Measurements from ENCODE around the gene DEPDC4. TPM values are rescaled to one million over a fixed set of nuclear protein-coding genes. Genes with fewer than 3 reads are reported as not detected.

Gene DEPDC4
- total and polyA plus RNA-seq, 4 experiments from 2014 or later = 0.38 to 1.4 (median 0.95) TPM; not detected in 1

- Mint-ChIP-seq H3K36me3 (peaks cover 4 to 29% of the 10 kb centered on the region in 2 donors), H3K27ac (peak overlapping the region; percentile 98 to 100 (median 100)), H3K4me1 (peaks cover 17 to 58% (median 35%) of the 10 kb centered on the region in 4 donors), H3K9me3 (peaks cover 0 to 8% (median 0%) of the 10 kb centered on the region in 8 donors), H3K4me3 (peak overlapping the region; percentile 97 to 100 (median 98)), H3K27me3 (no peaks in the 10 kb centered on the region)
- H3K4me1 ChIP-seq (ENCODE audit: insufficient read depth, low read length) = peaks cover 42% of the 10 kb centered on the region
- intact Hi-C loops (cut with micrococcal nuclease) = loop anchor here (2.0 to 10.0 kb wide), 4 partner anchors 47 to 1923 kb away; partner anchors contain the start of genes GNPTAB, NUP37 and PARPBP
- ChIA-PET POLR2A (ENCODE audit: partially characterized antibody) (interaction anchor here (0.6 to 4.0 kb wide), 6 partner anchors 8 to 194 kb away, joined by 3 to 63 read pairs (median 4); partner anchors contain the start of genes DEPDC4 and SCYL2), CTCF (ENCODE audit: partially characterized antibody) (interaction anchor here (0.9 to 3.2 kb wide), 3 partner anchors 43 to 64 kb away, joined by 3 to 17 read pairs (median 5); no protein-coding TSS in a partner anchor)
- no peaks in the 10 kb centered on the region for H3K9me3 ChIP-seq (ENCODE audit: control insufficient read depth in 1 of 2, low read length in 2 of 2)
- DNase-seq = no peak
- H3K4me3 ChIP-seq (ENCODE audit: low read length in 2 of 2) = peak overlapping the region; percentile 61 to 87
- peak overlapping the region; percentile 91 for H3K27ac ChIP-seq (ENCODE audit: low read depth, low read length)
- no peaks in the 10 kb centered on the region for H3K36me3 ChIP-seq (ENCODE audit: insufficient read depth, low read length)
- no peaks in the 10 kb centered on the region for H3K27me3 ChIP-seq (ENCODE audit: insufficient read depth, low read length)
These were observed 65.1 kb downstream of the DEPDC4 start for GRCh38 chr12:100201604-100202423.

GRCh38 chr12:100200463-100201181, 66.3 kb downstream of the DEPDC4 start, which contains the start of gene ACTR6:
ACTR6 (plus strand) TSS chr12:100200815; CDS start chr12:100200852, 37 bp downstream.
- H3K36me3 Mint-ChIP-seq = peaks cover 4 to 24% of the 10 kb centered on the region in 2 donors
- DNase-seq = peak; percentile 97 to 99 (median 98)
- Histone ChIP-seq H3K27me3 (ENCODE audit: insufficient read depth, low read length) (no peaks in the 10 kb centered on the region), H3K9me3 (ENCODE audit: control insufficient read depth in 1 of 2, low read length in 2 of 2) (no peaks in the 10 kb centered on the region), H3K27ac (ENCODE audit: low read depth, low read length) (peak within 1 kb of the TSS; percentile 91), H3K36me3 (ENCODE audit: insufficient read depth, low read length) (no peaks in the 10 kb centered on the region), H3K4me1 (ENCODE audit: insufficient read depth, low read length) (peaks cover 42% of the 10 kb centered on the region), H3K4me3 (ENCODE audit: low read length in 2 of 2) (peak within 1 kb of the TSS; percentile 61 to 88)
- intact Hi-C loops (cut with micrococcal nuclease) = loop anchor here (1.0 to 10.0 kb wide), 7 partner anchors 36 to 1924 kb away; partner anchors contain the start of genes BLTP3B, DEPDC4, GNPTAB and NUP37
- H3K9me3 Mint-ChIP-seq = peaks cover 0 to 8% (median 0%) of the 10 kb centered on the region in 8 donors
- CTCF ChIA-PET (ENCODE audit: partially characterized antibody) = interaction anchor here (0.9 to 3.2 kb wide), 4 partner anchors 42 to 66 kb away, joined by 3 to 17 read pairs (median 8); partner anchors contain the start of genes DEPDC4 and SCYL2
- H3K4me1 Mint-ChIP-seq = peaks cover 17 to 58% (median 35%) of the 10 kb centered on the region in 4 donors
- peak within 1 kb of the TSS; percentile 98 to 100 (median 100) for H3K27ac Mint-ChIP-seq
- peak within 1 kb of the TSS; percentile 97 to 100 (median 98) for H3K4me3 Mint-ChIP-seq
- POLR2A ChIA-PET (ENCODE audit: partially characterized antibody) = interaction anchor here (0.7 to 4.0 kb wide), 16 partner anchors 9 to 1630 kb away, joined by 3 to 63 read pairs (median 4); partner anchors contain the start of genes DEPDC4, GNPTAB and SCYL2
- H3K27me3 Mint-ChIP-seq = no peaks in the 10 kb centered on the region

- H3K4me3 ChIP-seq (ENCODE audit: low read length in 2 of 2) = peak overlapping the region; percentile 61 to 88
- POLR2A ChIA-PET (ENCODE audit: partially characterized antibody) = interaction anchor here (1.4 to 4.0 kb wide), 6 partner anchors 14 to 1209 kb away, joined by 4 to 63 read pairs (median 4); partner anchors contain the start of genes DEPDC4 and SCYL2
- Mint-ChIP-seq H3K36me3 (peaks cover 7 to 31% of the 10 kb centered on the region in 2 donors), H3K9me3 (peaks cover 0 to 8% (median 0%) of the 10 kb centered on the region in 8 donors), H3K27ac (peak overlapping the region; percentile 98 to 100 (median 100)), H3K27me3 (no peaks in the 10 kb centered on the region), H3K4me1 (peaks cover 20 to 57% (median 36%) of the 10 kb centered on the region in 4 donors), H3K4me3 (peak overlapping the region; percentile 97 to 100 (median 98))
- no peaks in the 10 kb centered on the region for H3K9me3 ChIP-seq (ENCODE audit: control insufficient read depth in 1 of 2, low read length in 2 of 2)
- DNase-seq = peak; percentile 75 to 89 (median 77)
- intact Hi-C loops (cut with micrococcal nuclease) = loop anchor here (1.0 to 10.0 kb wide), 7 partner anchors 35 to 1925 kb away; partner anchors contain the start of genes BLTP3B, DEPDC4, GNPTAB and NUP37
- CTCF ChIA-PET (ENCODE audit: partially characterized antibody) = interaction anchor here (1.2 to 3.2 kb wide), 2 partner anchors 44 to 47 kb away, joined by 3 to 17 read pairs; no protein-coding TSS in a partner anchor
- no peaks in the 10 kb centered on the region for H3K27me3 ChIP-seq (ENCODE audit: insufficient read depth, low read length)
- no peaks in the 10 kb centered on the region for H3K36me3 ChIP-seq (ENCODE audit: insufficient read depth, low read length)
- H3K4me1 ChIP-seq (ENCODE audit: insufficient read depth, low read length) = peaks cover 40% of the 10 kb centered on the region
- peak overlapping the region; percentile 91 for H3K27ac ChIP-seq (ENCODE audit: low read depth, low read length)
These were observed 67.3 kb downstream of the DEPDC4 start for GRCh38 chr12:100199347-100200149.

DNA sequence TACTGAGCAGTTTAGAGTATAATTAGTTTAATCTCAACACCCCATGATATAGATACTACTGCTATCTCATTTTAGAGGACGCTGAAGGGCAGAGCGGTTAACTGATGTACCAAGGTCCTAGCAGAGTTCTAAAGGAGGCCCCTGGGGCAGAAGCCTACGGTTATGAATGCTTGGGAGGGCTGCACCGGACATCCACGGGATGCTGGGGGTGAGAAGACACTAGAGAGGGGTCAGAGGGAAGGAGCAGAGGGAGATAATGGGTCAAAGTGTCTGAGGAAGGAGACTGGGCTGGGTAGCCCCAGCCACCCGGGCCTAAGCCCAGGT, 67.9 kb downstream of the DEPDC4 start:
- Mint-ChIP-seq H3K4me1 (peaks cover 20 to 57% (median 37%) of the 10 kb centered on the region in 4 donors), H3K4me3 (peak overlapping the region; percentile 85 to 100 (median 96)), H3K27ac (peak overlapping the region; percentile 86 to 98 (median 92)), H3K9me3 (peaks cover 0 to 10% (median 0%) of the 10 kb centered on the region in 8 donors), H3K36me3 (peaks cover 13 to 36% of the 10 kb centered on the region in 2 donors), H3K27me3 (no peaks in the 10 kb centered on the region)
- intact Hi-C loops (cut with micrococcal nuclease) = no loop called here
- H3K27me3 ChIP-seq (ENCODE audit: insufficient read depth, low read length) = no peaks in the 10 kb centered on the region
- no peaks in the 10 kb centered on the region for H3K9me3 ChIP-seq (ENCODE audit: control insufficient read depth in 1 of 2, low read length in 2 of 2)
- DNase-seq = no peak
- H3K27ac ChIP-seq (ENCODE audit: low read depth, low read length) = peak overlapping the region; percentile 91
- POLR2A ChIA-PET (ENCODE audit: partially characterized antibody) = interaction anchor here (1.6 to 4.0 kb wide), 2 partner anchors 54 to 68 kb away, joined by 5 to 63 read pairs; partner anchors contain the start of genes DEPDC4 and SCYL2
- H3K4me1 ChIP-seq (ENCODE audit: insufficient read depth, low read length) = peaks cover 37% of the 10 kb centered on the region
- peak overlapping the region in 1 of 2 donors; percentile 61 for H3K4me3 ChIP-seq (ENCODE audit: low read length in 2 of 2)
- CTCF ChIA-PET (ENCODE audit: partially characterized antibody) = interaction anchor here (1.2 to 3.2 kb wide), 2 partner anchors 43 to 47 kb away, joined by 3 to 17 read pairs; no protein-coding TSS in a partner anchor
- no peaks in the 10 kb centered on the region for H3K36me3 ChIP-seq (ENCODE audit: insufficient read depth, low read length)

DNA sequence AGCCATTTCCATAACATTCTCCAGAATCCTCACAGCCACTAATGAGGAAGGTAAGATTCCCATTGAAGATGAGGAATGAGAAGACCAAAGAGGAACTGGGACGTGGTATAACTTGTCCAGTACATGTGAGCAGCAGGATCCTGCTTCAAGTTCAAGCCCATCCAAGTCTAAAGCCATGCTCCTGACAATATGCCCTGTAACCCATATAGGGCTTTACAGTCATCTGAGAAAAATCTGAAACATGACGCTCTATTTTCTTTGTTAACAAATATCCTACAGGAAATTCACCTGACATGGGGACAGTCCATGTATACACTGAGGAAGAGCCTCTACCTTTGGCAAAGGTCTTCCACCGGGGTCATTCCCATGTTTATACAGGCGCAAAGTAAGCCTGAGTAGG, 69.4 kb downstream of the DEPDC4 start:
- H3K36me3 Mint-ChIP-seq = peaks cover 18 to 32% of the 10 kb centered on the region in 2 donors
- H3K4me3 Mint-ChIP-seq = peak overlapping the region in 1 of 8 donors; percentile 25
- POLR2A ChIA-PET (ENCODE audit: partially characterized antibody) = no interaction called here

GRCh38 chr12:100193085-100193484, 73.8 kb downstream of the DEPDC4 start:
- Histone ChIP-seq H3K27me3 (ENCODE audit: insufficient read depth, low read length) (no peaks in the 10 kb centered on the region), H3K36me3 (ENCODE audit: insufficient read depth, low read length) (no peaks in the 10 kb centered on the region), H3K9me3 (ENCODE audit: control insufficient read depth in 1 of 2, low read length in 2 of 2) (no peaks in the 10 kb centered on the region), H3K4me3 (ENCODE audit: low read length in 2 of 2) (no peak overlapping the region), H3K27ac (ENCODE audit: low read depth, low read length) (no peak overlapping the region), H3K4me1 (ENCODE audit: insufficient read depth, low read length) (peaks cover under 1% of the 10 kb centered on the region)
- ChIA-PET POLR2A (ENCODE audit: partially characterized antibody) (no interaction called here), CTCF (ENCODE audit: partially characterized antibody) (interaction anchor here (0.9 to 4.5 kb wide), 3 partner anchors 11 to 39 kb away, joined by 3 to 24 read pairs (median 5); no protein-coding TSS in a partner anchor)
- peaks cover 0 to 14% (median 7%) of the 10 kb centered on the region in 4 donors for H3K4me1 Mint-ChIP-seq
- H3K27ac Mint-ChIP-seq = no peak overlapping the region
- peaks cover 26 to 27% of the 10 kb centered on the region in 2 donors for H3K36me3 Mint-ChIP-seq
- no peaks in the 10 kb centered on the region for H3K27me3 Mint-ChIP-seq
- no peak overlapping the region for H3K4me3 Mint-ChIP-seq
- no peak for DNase-seq
- intact Hi-C loops (cut with micrococcal nuclease) = no loop called here
- H3K9me3 Mint-ChIP-seq = peaks cover 0 to 2% (median 0%) of the 10 kb centered on the region in 8 donors

More for the DNA sequence above, 69.4 kb downstream of the DEPDC4 start:
- peak overlapping the region in 1 of 7 donors; percentile 98 for H3K27ac Mint-ChIP-seq
- H3K9me3 ChIP-seq (ENCODE audit: control insufficient read depth in 1 of 2, low read length in 2 of 2) = no peaks in the 10 kb centered on the region
- no peak overlapping the region for H3K27ac ChIP-seq (ENCODE audit: low read depth, low read length)
- H3K36me3 ChIP-seq (ENCODE audit: insufficient read depth, low read length) = no peaks in the 10 kb centered on the region
- H3K27me3 Mint-ChIP-seq = no peaks in the 10 kb centered on the region
- no peak for DNase-seq
- H3K4me1 ChIP-seq (ENCODE audit: insufficient read depth, low read length) = peaks cover 28% of the 10 kb centered on the region
- no peaks in the 10 kb centered on the region for H3K27me3 ChIP-seq (ENCODE audit: insufficient read depth, low read length)
- H3K4me3 ChIP-seq (ENCODE audit: low read length in 2 of 2) = no peak overlapping the region
- peaks cover 0 to 10% (median 0%) of the 10 kb centered on the region in 8 donors for H3K9me3 Mint-ChIP-seq
- peaks cover 16 to 46% (median 27%) of the 10 kb centered on the region in 4 donors for H3K4me1 Mint-ChIP-seq
- CTCF ChIA-PET (ENCODE audit: partially characterized antibody) = interaction anchor here (1.0 kb wide), 1 partner anchor 34 kb away, joined by 3 read pairs; no protein-coding TSS in a partner anchor
- intact Hi-C loops (cut with micrococcal nuclease) = no loop called here
